Measurements from ENCODE around the gene WDR37. TPM values are rescaled to one million over a fixed set of nuclear protein-coding genes. Genes with fewer than 3 reads are reported as not detected.

Gene WDR37
- total RNA-seq, 1 experiment from 2014 or later, result 20.6 TPM

GRCh38 chr10:1151076-1152033 lies 95.2 kb downstream of the WDR37 start:
- intact Hi-C loops (cut with micrococcal nuclease; ENCODE audit: unreplicated experiment), result no loop called here
- no peaks in the 10 kb centered on the region for H3K27me3 Mint-ChIP-seq (ENCODE audit: insufficient read depth, unreplicated experiment)
- Histone ChIP-seq H3K27me3 (replicated peaks; ENCODE audit: control insufficient read depth, insufficient read depth, low read length) (no peaks in the 10 kb centered on the region), H3K9me3 (peaks cover 5% of the 10 kb centered on the region), H3K36me3 (ENCODE audit: control insufficient read depth, insufficient read depth, low read length) (no peaks in the 10 kb centered on the region), H3K4me1 (no peaks in the 10 kb centered on the region), H3K4me3 (ENCODE audit: low read depth, low read length) (no peak overlapping the region)
- no peak overlapping the region for H3K4me3 Mint-ChIP-seq (ENCODE audit: unreplicated experiment)
- H3K36me3 Mint-ChIP-seq (ENCODE audit: insufficient read depth, unreplicated experiment), result no peaks in the 10 kb centered on the region
- ChIA-PET POLR2A (no interaction called here), CTCF (no interaction called here)
- no peak for DNase-seq
- no peak overlapping the region for H3K27ac Mint-ChIP-seq (ENCODE audit: unreplicated experiment)
- H3K4me1 Mint-ChIP-seq (ENCODE audit: low read depth, unreplicated experiment), result no peaks in the 10 kb centered on the region
- peaks cover 10% of the 10 kb centered on the region for H3K9me3 Mint-ChIP-seq (ENCODE audit: unreplicated experiment)
- BruUV-seq (replicated peaks), result no TSS peak
- TF ChIP-seq CTCF (IDR thresholded peaks at IDR 0.05; ENCODE audit: insufficient read depth in 1 of 2, low read depth in 1 of 2, low read length in 1 of 2, severe bottlenecking in 1 of 2, unreplicated experiment in 1 of 2), result no peak

DNA sequence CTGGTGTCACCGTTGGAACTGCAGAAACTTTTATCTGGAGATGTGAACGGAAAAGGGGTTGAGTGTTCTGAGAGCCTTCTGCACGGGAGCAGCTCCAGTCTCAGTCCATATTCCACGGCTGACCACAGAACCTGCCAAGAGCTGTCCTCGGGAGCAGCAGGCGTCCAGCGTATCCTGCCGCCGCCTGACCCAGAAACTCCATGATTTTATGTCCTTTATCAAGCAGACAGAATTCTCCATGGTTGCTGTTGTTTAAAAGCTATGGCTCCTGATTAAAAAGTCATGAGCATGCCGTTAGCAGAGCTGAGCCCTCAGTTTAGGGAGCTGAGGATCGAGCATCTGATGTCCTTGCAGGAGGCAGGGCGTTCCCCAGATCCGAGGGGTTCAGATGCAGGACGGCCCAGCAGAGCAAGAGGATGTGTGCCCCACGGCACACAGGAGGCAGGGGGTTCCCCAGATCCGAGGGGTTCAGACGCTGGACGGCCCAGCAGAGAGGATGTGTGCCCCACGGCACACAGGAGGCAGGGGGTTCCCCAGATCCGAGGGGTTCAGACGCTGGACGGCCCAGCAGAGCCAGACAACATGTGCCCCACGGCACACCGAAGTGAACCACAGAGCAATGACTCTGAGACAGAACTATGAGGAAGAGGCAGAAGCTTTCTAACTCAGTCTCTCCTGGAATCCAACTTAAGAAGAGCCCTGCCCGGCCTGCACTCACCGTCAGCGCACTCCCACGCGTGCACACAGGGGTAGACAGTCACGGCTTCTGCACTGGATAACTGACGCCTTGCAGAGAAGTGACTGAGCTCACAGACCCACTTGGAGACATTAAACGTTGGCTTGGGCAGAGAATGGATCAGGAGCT lies 96.4 kb downstream of the WDR37 start:
- TF ChIP-seq CTCF (IDR thresholded peaks at IDR 0.05; ENCODE audit: insufficient read depth in 1 of 2, low read depth in 1 of 2, low read length in 1 of 2, severe bottlenecking in 1 of 2, unreplicated experiment in 1 of 2), result no peak
- POLR2A ChIA-PET, result no interaction called here
- no peaks in the 10 kb centered on the region for H3K4me1 ChIP-seq
- no peak for DNase-seq
- Mint-ChIP-seq H3K9me3 (ENCODE audit: unreplicated experiment) (no peaks in the 10 kb centered on the region), H3K4me3 (ENCODE audit: unreplicated experiment) (no peak overlapping the region), H3K27me3 (ENCODE audit: insufficient read depth, unreplicated experiment) (peaks cover 4% of the 10 kb centered on the region), H3K4me1 (ENCODE audit: low read depth, unreplicated experiment) (no peaks in the 10 kb centered on the region), H3K27ac (ENCODE audit: unreplicated experiment) (no peak overlapping the region), H3K36me3 (ENCODE audit: insufficient read depth, unreplicated experiment) (no peaks in the 10 kb centered on the region)
- no peaks in the 10 kb centered on the region for H3K9me3 ChIP-seq
- no peak overlapping the region for H3K4me3 ChIP-seq (ENCODE audit: low read depth, low read length)
- intact Hi-C loops (cut with micrococcal nuclease; ENCODE audit: unreplicated experiment), result no loop called here
- H3K27me3 ChIP-seq (replicated peaks; ENCODE audit: control insufficient read depth, insufficient read depth, low read length), result no peaks in the 10 kb centered on the region; the same call in 1 of the 2 replicates
- no TSS peak for BruUV-seq (replicated peaks)
- CTCF ChIA-PET, result no interaction called here
- H3K36me3 ChIP-seq (ENCODE audit: control insufficient read depth, insufficient read depth, low read length), result no peaks in the 10 kb centered on the region

- no TSS peak for BruUV-seq (replicated peaks)
- DNase-seq, result no peak
- intact Hi-C loops (cut with micrococcal nuclease; ENCODE audit: unreplicated experiment), result no loop called here
- no peaks in the 10 kb centered on the region for H3K36me3 Mint-ChIP-seq (ENCODE audit: insufficient read depth, unreplicated experiment)
- no peak for TF ChIP-seq CTCF (IDR thresholded peaks at IDR 0.05; ENCODE audit: insufficient read depth in 1 of 2, low read depth in 1 of 2, low read length in 1 of 2, severe bottlenecking in 1 of 2, unreplicated experiment in 1 of 2)
- no peaks in the 10 kb centered on the region for H3K36me3 ChIP-seq (ENCODE audit: control insufficient read depth, insufficient read depth, low read length)
- no peak overlapping the region for H3K4me3 Mint-ChIP-seq (ENCODE audit: unreplicated experiment)
- CTCF ChIA-PET, result no interaction called here
- no peak overlapping the region for H3K27ac Mint-ChIP-seq (ENCODE audit: unreplicated experiment)
- H3K4me1 Mint-ChIP-seq (ENCODE audit: low read depth, unreplicated experiment), result no peaks in the 10 kb centered on the region
- no peaks in the 10 kb centered on the region; the same call in 1 of the 2 replicates for H3K27me3 ChIP-seq (replicated peaks; ENCODE audit: control insufficient read depth, insufficient read depth, low read length)
- H3K9me3 Mint-ChIP-seq (ENCODE audit: unreplicated experiment), result no peaks in the 10 kb centered on the region
- peaks cover 5% of the 10 kb centered on the region for H3K27me3 Mint-ChIP-seq (ENCODE audit: insufficient read depth, unreplicated experiment)
- H3K4me1 ChIP-seq, result no peaks in the 10 kb centered on the region
- POLR2A ChIA-PET, result no interaction called here
- no peak overlapping the region for H3K4me3 ChIP-seq (ENCODE audit: low read depth, low read length)
- no peaks in the 10 kb centered on the region for H3K9me3 ChIP-seq
These were observed 97.1 kb downstream of the WDR37 start for GRCh38 chr10:1153251-1153763.
